ENCODE results near the gene OARD1.
"Not testable (repeated sequence)": the region's sequence is repeated elsewhere in the genome, so short reads cannot be mapped to it uniquely, and the experiment has no call there.

Gene OARD1, protein sequence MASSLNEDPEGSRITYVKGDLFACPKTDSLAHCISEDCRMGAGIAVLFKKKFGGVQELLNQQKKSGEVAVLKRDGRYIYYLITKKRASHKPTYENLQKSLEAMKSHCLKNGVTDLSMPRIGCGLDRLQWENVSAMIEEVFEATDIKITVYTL

DNA sequence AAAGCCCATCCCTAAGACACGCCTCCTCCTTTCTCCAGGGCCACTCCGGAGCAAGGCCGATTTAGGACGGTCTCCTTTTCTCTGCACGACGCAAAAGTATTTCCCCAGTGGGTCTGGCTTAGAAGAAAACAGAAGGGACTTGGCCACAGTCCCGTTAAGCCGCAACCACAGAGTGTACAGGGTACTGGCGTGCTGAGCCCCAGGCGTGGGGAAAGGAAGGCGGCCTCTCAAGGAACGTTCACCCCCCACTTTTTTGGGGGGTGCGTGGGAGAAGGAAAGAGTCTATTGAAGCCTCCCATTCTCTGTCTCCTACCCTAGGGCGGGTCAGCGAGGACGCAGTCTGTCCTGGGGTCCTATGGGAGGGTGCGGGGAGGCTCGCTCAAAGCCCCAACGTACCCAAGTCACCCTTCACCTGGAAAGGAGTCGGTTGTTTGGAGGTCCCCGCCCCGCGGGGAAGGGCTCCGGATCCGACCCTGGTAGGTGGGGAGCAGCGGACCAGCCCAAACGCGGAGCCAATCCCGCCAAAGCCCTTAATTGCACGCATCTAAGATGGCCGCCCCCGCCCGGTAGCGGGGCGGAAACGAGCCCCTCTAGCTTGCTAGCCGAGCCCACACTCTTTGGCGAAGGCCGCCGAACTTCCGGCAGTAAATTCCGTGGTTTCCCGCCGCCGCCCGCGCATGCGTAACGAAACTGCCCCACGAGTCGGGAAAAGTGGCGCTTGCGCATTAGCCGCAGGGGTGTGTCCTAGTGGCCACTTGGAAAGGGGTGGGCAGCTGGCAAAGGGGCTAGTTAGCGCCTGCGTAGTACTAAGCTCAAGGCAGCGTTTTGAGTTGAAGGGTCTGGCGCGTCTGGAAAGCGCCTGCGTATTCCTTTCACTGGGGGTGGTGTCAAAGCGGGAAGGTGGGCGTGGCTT, at the start of gene OARD1:
Gene OARD1 (minus strand): TSS at position 434 of the 913 bp plus-strand sequence. CDS start 722 bp downstream, outside the sequence.
- peak; percentile 99 for DNase-seq (ENCODE audit: low spot score)

DNA sequence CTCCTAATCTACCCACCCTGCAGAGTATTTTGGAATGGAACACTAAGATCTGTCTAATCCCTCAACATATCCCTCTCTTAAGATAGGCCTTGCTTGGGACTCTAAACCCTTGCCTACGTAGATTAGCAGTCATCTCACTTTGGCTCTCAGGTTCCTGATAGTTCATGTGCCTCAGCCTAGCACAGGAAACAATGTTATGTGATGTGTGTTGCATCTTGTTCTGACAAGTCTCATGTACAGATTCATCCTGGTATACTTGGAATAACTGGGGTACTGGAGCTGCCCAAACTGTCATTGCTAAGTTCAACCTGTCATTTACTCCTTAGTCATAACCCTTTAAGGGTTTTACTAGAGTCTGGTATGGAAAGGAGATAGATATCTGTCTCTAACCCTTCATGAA, 47.9 kb upstream of the OARD1 start:
- no peak for DNase-seq (ENCODE audit: low spot score)

DNA sequence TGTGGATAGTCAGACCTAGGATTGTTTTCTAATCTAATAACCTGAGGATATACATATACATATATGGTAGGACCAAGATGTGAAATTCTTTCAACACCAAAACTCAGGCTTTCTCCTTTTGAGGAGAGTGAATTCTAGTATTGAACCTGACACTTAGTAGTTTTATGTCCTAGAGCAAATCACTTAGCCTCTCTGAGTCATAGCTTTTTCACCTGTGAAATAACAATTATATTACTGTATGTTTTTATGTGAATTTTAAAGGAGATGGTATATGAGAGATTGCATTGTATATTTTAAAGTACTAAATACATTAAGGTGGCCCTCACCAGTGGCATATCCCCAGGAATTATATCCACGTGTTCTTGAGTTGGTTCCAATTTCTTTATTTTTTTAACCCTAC, 47.4 kb upstream of the OARD1 start:
- DNase-seq (ENCODE audit: low spot score), result no peak

DNA sequence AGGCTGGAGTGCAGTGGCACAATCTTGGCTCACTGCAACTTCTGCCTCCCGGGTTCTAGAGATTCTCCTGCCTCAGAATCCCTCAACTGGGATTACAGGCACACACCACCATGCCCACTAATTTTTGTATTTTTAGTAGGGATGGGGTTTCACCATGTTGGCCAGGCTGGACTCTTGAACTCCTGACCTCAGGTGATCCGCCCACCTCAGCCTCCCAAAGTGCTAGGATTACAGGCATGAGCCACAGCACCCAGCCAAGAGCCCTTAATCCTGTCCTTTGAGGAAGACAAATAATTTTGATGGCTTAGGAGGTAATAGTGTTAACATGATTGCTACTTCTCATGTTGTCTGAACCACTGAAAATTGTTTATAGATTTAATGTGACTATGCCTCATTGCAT, 42.9 kb upstream of the OARD1 start:
- DNase-seq (ENCODE audit: low spot score), result not testable (repeated sequence)

DNA sequence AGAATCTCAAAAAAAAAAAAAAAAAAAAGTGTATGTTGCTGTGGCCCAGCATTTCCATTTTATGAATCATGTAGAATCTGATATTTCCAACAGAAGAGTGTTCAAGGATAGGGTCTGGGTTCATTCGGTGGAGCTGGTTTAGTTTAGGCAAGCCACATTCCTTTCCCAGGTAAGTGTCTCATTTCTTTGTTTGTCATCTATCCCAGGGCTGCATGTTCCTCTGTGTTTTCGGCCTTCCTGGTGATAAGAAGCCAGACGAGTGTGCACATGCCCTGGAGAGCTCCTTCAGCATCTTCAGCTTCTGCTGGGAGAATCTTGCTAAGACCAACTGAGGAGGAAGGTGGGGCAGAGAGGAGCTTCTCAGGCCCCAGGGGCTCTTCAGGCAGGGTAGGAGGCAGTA, 38.9 kb upstream of the OARD1 start:
- DNase-seq (ENCODE audit: low spot score), result no peak

DNA sequence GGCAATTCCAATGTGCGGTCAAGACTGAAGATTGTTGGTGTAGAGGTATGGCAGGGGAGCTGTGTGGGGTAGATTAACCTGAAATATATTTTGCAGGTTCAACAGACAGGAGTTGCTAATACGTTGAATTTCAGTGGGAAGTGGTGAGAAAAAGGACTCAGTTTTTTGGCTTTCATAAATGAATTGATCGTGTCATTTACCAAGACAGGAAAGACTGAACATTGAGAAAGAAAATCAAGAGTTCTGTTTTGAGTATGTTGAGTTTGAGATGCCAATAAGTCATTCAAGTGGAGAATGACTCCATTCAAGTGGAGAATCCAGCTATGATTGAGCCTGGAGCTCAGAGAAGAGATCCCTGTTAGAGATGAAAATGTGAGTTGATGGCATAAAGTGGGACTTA, 31.7 kb upstream of the OARD1 start:
- DNase-seq (ENCODE audit: low spot score), result no peak

DNA sequence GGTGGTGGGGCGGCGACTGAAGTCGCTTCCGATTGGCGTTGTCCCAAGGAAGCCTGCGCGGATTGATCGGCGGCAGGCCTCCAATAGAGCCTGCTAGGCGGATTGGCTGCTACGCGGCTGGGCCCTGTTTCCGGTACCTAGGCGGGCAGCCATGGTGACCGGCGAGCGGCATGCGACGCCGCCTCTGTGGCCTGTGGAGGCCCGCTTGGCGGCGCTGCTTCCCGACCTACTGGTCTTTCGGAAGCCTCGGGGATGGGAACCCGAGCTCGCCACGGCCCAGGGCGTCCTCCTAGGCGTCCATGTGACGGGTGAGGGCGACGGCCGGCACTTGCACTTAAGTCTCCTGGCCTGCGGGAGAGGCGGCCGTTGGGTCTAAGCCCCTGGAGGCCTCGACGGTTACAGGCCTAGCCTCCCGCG, 28.7 kb upstream of the OARD1 start:
- no peak for DNase-seq (ENCODE audit: low spot score)

DNA sequence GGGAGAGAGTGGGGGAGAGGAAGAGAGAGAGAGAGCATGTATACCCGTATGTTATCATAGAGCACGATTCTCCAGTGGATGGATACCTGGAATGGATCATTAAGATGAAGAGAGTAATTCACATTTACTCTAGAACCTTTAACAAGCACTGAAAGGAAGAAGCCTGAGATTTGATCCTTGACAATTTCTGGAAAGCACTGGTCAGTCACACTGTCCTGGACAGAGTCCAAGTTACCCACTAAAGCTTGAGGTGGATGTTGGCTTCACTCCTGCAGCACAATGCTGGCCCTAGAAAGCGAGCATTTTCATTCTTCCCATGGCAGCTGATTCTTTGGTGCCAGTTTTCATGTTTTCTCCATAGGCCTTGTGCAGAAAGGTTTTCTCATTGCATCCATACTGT, 26.2 kb upstream of the OARD1 start:
- DNase-seq (ENCODE audit: low spot score), result no peak

DNA sequence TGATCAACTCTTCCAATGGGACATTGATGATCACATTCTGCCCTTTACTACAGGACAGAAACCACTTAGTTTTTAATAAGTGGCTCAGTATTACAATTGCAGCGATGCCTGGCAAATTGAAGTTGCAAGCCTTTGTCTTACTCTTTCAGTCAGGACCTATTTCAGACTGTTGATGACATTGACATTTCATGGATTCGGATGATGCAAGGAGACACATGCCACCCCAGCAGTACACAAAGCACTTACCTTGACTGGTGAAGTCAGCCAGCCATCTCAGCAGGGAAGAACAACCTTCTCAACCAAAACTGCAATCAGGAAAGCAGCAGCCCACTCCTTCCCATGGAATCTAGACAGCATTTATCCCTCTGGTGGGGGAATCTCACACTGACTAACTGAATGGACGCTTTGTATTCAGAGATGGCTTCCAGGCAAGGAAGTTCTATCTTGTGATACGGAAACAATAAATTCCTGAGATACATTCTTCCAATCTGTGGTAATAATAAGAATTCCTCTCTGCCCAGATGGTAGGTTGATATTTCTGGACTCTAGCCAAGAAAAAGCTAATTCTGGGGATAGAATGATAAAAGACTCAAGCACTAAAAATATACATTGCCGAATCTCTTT, 25.4 kb upstream of the OARD1 start:
- no peak for DNase-seq (ENCODE audit: low spot score)

DNA sequence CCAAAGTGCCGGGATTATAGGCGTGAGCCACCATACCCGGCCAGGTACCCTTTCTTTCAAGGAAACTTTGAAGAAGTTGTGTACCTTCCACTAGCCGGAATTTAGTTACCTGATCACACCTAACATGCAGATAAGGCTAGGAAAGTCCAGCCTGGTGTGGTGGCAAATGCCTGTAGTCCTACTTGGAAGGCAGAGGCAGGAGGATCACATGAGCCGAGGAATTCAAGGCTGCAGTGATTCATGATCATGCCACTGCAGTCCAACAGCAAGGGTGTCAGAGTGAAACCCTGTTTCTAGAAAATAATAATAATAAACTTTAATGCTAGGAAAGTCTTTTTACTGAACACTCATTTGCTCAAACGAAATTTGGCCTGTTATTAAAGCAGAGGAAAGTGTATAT, 21.6 kb upstream of the OARD1 start:
- no peak for DNase-seq (ENCODE audit: low spot score)

DNA sequence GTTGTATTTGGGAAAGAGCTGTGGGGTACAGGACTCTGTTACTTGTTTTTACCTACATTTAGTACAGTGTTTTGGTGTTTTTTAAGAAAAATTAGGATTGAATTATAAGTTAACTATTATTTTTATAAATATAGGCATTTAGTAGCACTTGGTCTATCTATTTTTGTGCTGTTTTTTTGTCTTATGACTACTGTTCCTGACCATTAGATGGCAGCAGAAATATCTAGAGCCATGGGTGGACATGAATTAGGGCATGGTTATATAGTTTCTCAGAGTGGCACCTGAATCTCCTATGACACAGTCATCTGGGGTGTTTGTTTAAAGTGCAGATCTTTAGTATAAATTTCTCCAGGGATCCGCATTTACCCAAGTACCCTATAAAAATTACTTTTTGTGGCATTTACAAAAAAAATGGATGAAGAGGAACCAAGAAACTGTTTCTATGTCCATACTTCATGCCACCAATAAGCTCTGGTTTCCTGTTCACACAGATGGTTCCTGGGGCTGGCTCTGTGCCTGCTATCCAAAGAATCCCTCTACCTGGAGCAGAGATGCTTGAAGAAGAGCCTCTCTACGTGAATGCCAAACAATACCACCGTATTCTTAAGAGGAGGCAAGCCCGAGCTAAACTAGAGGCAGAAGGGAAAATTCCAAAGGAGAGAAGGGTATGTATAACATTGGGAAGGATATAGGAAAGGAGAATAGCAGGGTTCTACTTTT, 20.4 kb upstream of the OARD1 start:
- no peak for DNase-seq (ENCODE audit: low spot score)

DNA sequence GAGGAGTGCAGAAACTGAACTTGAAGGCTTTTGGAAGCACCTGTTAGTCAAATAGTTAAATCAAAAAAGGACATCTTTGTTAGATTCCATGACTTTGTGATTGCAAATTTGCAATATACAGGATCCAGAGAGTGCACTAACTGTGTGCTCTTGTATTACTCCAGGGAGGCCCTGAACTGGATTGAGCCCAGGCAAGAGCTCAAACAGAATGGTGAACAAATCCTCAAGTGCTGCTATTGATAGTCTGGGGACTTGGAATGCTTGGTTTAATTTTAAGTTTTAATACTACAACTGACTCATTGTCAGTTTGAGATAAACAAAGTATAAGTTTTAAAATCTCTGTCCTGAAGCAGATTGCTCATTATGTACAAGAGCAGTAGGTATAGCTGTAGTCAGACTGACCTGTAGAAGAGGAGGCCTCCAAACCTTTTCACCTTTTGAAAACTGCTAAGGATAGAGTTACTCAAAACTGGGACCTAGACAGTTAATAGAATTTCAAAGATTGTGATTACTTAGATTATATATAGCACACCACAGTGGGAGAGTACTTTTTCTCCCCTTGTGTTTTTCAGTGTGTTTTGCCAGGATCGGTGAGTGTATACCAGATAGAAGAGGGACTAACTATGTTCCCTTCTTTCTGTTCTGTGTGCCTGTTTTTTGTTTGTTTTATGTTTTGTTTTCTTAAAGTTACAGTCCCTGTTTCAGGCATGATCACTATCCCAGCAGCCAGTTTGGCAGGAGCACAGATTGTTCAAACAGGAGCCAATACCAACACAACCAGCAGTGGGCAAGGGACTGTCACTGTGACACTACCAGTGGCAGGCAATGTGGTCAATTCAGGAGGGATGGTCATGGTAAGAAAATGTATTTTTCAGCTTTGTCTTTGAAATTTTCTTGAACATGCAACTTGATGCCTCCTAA, 18.9 kb upstream of the OARD1 start:
- DNase-seq (ENCODE audit: low spot score), result no peak

DNA sequence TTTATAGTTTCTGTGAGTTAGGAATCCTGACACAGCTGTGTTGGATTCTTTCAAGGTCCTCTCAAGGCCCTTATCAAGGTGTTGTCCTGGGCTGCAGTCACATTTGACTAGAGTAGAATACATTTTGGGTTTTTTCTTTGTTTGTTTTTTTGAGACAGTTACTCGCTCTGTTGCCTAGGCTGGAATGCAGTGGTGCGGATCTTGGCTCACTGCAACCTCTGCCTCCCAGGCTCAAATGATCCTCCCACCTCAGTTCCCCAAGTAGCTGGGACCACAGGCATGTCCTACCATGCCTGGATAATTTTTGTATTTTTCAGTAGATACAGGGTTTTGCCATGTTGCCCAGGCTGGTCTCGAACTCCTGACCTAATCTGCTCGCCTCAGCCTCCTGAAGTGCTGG, 16.3 kb upstream of the OARD1 start:
- no peak for DNase-seq (ENCODE audit: low spot score)

DNA sequence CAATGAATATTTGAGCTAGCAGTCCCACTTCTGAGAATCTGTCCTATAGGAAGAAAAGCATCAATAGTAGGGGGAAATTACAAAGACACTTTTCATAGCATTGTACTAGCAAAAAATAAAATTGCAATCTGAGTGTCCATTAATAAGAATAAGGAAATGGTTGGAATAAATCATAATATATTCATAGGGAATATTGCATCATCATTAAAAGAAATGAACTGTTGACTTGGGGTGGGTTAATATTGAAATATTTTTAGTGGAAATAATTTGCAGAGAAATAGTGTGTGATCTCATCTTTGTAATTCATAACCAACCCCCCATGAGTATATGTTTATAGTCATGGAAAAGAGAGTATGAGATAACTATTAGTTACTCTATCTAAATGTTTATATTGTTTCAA, 13.0 kb upstream of the OARD1 start:
- no peak for DNase-seq (ENCODE audit: low spot score)

DNA sequence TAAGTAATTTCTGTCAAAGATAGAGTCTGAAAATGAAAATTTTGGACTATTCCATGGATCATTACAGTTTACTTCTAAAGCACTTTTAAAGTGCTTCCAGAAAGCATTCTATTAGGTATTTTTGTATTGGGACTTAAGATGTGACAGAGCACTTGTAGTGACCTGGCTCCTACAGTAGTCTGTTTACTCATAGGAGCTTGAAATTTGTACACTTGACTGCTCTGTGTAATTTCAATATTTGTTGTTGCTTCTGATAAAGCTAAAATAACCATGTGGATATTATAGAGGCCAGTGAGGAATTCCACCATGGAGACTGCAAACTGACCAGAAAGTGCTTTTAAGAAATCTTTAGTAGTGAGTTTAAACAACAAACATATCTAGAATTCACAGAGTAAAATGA, 10.9 kb upstream of the OARD1 start:
- DNase-seq (ENCODE audit: low spot score), result no peak

DNA sequence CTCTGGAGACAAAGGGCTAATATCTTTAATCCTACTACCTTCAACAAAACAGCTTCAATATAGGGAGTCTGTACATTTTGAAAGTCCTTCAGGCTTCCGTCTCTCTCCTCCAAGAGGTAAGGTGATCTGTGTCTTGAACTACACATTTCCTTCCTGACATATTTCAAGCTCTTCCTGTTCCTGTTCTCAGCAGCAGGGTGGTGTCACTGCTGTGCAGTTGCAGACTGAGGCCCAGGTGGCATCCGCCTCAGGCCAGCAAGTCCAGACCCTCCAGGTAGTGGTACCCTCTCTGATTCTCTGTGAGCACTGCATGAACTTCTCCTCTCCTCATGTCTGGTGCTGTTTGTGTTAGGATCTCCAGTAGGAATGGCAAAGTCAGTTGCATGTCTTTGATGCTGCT, 8.5 kb upstream of the OARD1 start:
- no peak for DNase-seq (ENCODE audit: low spot score)

DNA sequence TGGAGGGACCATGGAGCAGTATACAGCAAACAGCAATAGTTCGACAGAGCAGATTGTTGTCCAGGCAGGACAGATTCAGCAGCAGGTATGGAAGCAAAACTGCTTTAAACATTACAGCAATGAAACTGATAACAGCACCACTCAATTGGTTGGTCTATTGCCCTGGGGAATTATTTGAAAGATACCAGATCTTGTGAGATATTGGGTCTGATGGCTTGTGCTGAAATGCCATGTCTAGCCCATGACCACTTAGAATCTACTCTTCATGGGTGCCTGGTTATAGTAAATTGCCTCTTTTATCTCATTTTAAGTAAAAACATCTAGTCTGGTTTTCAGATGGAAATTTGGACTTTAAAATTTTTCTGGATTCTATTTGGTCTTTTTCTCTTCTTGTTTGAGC, 6.9 kb upstream of the OARD1 start:
- no peak for DNase-seq (ENCODE audit: low spot score)

DNA sequence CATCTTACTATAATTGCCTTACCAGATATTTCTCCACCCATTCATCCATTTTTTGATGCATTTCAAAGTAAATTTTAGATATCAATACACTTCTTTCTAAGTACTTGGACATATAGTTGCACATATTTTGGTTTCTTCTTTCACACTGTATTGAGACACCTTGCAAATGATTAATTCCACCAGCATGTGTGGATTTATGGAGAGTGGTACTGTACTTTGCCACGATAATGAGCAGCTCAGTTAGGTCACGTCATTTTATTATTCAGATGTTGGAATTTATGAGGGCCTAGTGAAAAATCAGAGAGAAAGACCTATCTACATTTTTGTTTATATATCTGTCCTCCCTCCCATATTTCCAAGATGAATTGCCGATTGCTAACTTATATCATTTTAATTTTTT, 5.9 kb upstream of the OARD1 start:
- DNase-seq (ENCODE audit: low spot score), result no peak

DNA sequence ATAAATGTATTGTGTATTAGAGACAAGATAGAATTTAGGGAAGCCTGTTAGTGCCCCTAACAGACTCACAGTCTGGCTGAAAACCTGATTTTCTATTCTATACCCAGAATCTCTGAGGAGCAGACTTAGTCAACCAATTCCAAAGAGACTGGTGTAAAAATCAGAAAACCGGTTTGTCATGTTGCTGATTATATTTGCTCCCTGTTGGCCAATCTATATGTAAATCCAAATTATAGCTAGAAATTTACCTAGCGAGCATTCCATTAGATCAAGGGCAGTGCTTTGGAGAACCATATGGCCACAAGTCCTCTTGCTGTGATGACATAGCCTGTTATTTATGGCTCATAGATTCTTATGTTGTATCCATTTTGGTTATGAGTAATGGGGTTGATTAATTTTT, 5.4 kb upstream of the OARD1 start:
- DNase-seq (ENCODE audit: low spot score), result no peak

DNA sequence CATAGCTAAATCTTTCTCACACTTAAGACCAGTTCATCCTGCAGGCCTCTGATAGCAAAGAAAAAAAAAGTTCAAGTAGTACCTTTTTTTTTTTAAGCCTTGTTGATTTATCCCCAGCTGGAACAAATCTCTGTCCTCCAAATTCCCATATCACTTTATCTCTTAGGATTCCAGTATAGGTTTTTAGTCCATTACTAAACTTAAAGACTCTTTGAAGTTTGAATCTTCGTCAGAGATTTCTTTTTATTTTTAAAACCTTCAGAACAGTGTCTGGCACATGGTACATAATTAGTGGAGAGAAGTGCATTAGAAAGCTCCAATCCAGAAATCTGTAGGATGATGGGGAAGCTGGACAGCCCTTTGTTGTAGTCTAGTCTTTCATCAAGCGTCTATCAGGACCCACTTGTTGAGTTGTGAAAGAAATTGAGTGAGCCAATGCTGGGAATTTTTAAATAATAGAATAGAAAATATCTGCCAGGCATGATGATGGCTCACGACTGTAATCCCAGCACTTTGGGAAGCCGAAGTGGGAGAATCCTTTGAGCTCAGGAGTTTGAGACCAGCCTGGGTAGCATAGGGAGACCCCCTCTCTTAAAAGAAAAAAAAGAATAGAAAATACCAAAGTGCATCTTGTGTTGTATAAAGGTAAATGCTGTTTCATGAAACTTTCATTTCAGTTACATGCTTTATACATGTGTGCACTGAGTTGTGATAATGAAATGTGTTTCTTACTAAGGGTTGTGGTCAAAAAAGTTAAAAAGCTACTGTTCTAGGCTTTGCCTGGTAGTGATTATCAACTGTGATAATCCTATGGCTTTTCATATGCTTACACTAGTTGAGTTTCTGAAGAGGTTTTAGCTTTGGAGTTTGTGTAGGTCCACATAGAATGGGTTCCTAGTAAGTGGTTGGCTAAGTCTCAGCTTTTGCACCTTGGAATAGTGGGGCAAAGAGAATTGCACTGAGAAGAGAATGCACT, 3.8 kb upstream of the OARD1 start:
- DNase-seq (ENCODE audit: low spot score), result no peak

Data from putamen (tissue), 1 donor.